ENCODE data around the gene IFITM2. TPM values are rescaled to one million over a fixed set of nuclear protein-coding genes. Genes with fewer than 3 reads are reported as not detected.
"Not testable (repeated sequence)": the region's sequence is repeated elsewhere in the genome, so short reads cannot be mapped to it uniquely, and the experiment has no call there.

The IFITM2 gene
- total and polyA plus RNA-seq, 4 donors, result 8.5 to 1,441 (median 404) TPM

GRCh38 chr11:327581-327923 is 19.9 kb downstream of the IFITM2 start:
- no peaks in the 10 kb centered on the region for H3K36me3 ChIP-seq (ENCODE audit: control insufficient read depth in 4 of 4, insufficient read depth in 3 of 4, low read depth in 1 of 4, low read length in 3 of 4)
- no peak for DNase-seq (ENCODE audit: low spot score)
- H3K4me1 ChIP-seq (ENCODE audit: control insufficient read depth in 4 of 4, insufficient read depth in 4 of 4, low read length in 3 of 4), result peaks cover 0 to 14% (median 10%) of the 10 kb centered on the region in 4 donors
- peak overlapping the region; percentile 57 to 78 for H3K9ac ChIP-seq (ENCODE audit: low read depth in 1 of 2, low read length in 2 of 2)
- H3K9me3 ChIP-seq (ENCODE audit: control insufficient read depth in 4 of 4, low read length in 3 of 4), result no peaks in the 10 kb centered on the region
- H3K27me3 ChIP-seq (ENCODE audit: control insufficient read depth in 4 of 4, insufficient read depth in 4 of 4, low read length in 3 of 4), result no peaks in the 10 kb centered on the region
- TF ChIP-seq REST (IDR thresholded peaks at IDR 0.05) (no peak), FOXA2 (IDR thresholded peaks at IDR 0.05) (no peak)
- 95% methylated on average over 3 of the region's 3 CpGs for WGBS
- peak overlapping the region in 2 of 3 donors; percentile 3 to 44 for H3K4me3 ChIP-seq (ENCODE audit: low read depth in 1 of 3, low read length in 3 of 3)
- peak overlapping the region; percentile 76 to 92 for H3K27ac ChIP-seq (ENCODE audit: low read depth in 1 of 2, low read length in 2 of 2)

GRCh38 chr11:328012-328411 is 20.4 kb downstream of the IFITM2 start:
- H3K4me3 ChIP-seq (ENCODE audit: low read depth in 1 of 3, low read length in 3 of 3), result no peak overlapping the region
- no peaks in the 10 kb centered on the region for H3K9me3 ChIP-seq (ENCODE audit: control insufficient read depth in 4 of 4, low read length in 3 of 4)
- TF ChIP-seq ZBTB33 (IDR thresholded peaks at IDR 0.05) (no peak), YY1 (IDR thresholded peaks at IDR 0.05) (no peak), RAD21 (IDR thresholded peaks at IDR 0.05) (no peak), MAX (IDR thresholded peaks at IDR 0.05) (no peak), HNF4A (conservative IDR thresholded peaks at IDR 0.05) (no peak), HNF4G (IDR thresholded peaks at IDR 0.05) (no peak)
- H3K4me1 ChIP-seq (ENCODE audit: control insufficient read depth in 4 of 4, insufficient read depth in 4 of 4, low read length in 3 of 4), result peaks cover 0 to 14% (median 10%) of the 10 kb centered on the region in 4 donors
- no peak overlapping the region for H3K9ac ChIP-seq (ENCODE audit: low read depth in 1 of 2, low read length in 2 of 2)
- 97% methylated on average over 13 of the region's 13 CpGs for WGBS
- H3K27me3 ChIP-seq (ENCODE audit: control insufficient read depth in 4 of 4, insufficient read depth in 4 of 4, low read length in 3 of 4), result no peaks in the 10 kb centered on the region
- DNase-seq (ENCODE audit: low spot score), result no peak
- H3K36me3 ChIP-seq (ENCODE audit: control insufficient read depth in 4 of 4, insufficient read depth in 3 of 4, low read depth in 1 of 4, low read length in 3 of 4), result no peaks in the 10 kb centered on the region
- peak overlapping the region in 1 of 2 donors; percentile 14 for H3K27ac ChIP-seq (ENCODE audit: low read depth in 1 of 2, low read length in 2 of 2)

- not testable (repeated sequence) for DNase-seq (ENCODE audit: low spot score); H3K9ac ChIP-seq (ENCODE audit: low read depth in 1 of 2, low read length in 2 of 2); H3K27me3 ChIP-seq (ENCODE audit: control insufficient read depth in 4 of 4, insufficient read depth in 4 of 4, low read length in 3 of 4); H3K4me3 ChIP-seq (ENCODE audit: low read depth in 1 of 3, low read length in 3 of 3); H3K36me3 ChIP-seq (ENCODE audit: control insufficient read depth in 4 of 4, insufficient read depth in 3 of 4, low read depth in 1 of 4, low read length in 3 of 4); H3K9me3 ChIP-seq (ENCODE audit: control insufficient read depth in 4 of 4, low read length in 3 of 4)
- peak overlapping the region in 1 of 2 donors; percentile 37 for H3K27ac ChIP-seq (ENCODE audit: low read depth in 1 of 2, low read length in 2 of 2)
- H3K4me1 ChIP-seq (ENCODE audit: control insufficient read depth in 4 of 4, insufficient read depth in 4 of 4, low read length in 3 of 4), result peaks cover 0 to 14% (median 10%) of the 10 kb centered on the region in 4 donors
- WGBS, result 89% methylated on average over 15 of the region's 15 CpGs
Observed at GRCh38 chr11:328516-329100, 21.0 kb downstream of the IFITM2 start.

Data from liver (tissue), 9 donors.